CD14-positive monocyte (primary cell): Measurements from ENCODE around the gene SEC16A. TPM values are rescaled to one million over a fixed set of nuclear protein-coding genes. Genes with fewer than 3 reads are reported as not detected.

ENCODE experiments used
- DNase-seq, 3 donors: peaks; one replicate each; pipeline ENCODE4 v3.0.0-alpha.2; 2011 to 2022
- H2AFZ ChIP-seq: 2 replicates; pipeline ENCODE4 v1.6.0; 2012; ENCODE audit warnings: mild to moderate bottlenecking, low read depth, low read length, inconsistent platforms; ENCODE audit not compliant: insufficient read depth, poor library complexity, severe bottlenecking
- H3K27ac ChIP-seq, 2 donors: 1 replicate in 1 of 2; 2 replicates in 1 of 2; pipeline ENCODE4 v1.5.1; 2012 to 2013; ENCODE audit warnings: low read length in 2 of 2, control low read depth in 1 of 2, inconsistent platforms in 1 of 2, low read depth in 1 of 2, mild to moderate bottlenecking in 1 of 2
- H3K27me3 ChIP-seq, 2 donors: one replicate each; pipeline versions ENCODE4 v1.6.0 to v1.6.1; 2011 to 2013; ENCODE audit warnings: low read length in 2 of 2; ENCODE audit not compliant: control insufficient read depth in 2 of 2, insufficient read depth in 2 of 2
- H3K36me3 ChIP-seq, 2 donors: replicated peaks in 1 of 2; 1 replicate in 1 of 2; 2 replicates in 1 of 2; pipeline versions ENCODE4 v1.5.1 to v1.6.1; 2012 to 2013; ENCODE audit warnings: low read length in 2 of 2, control low read depth in 1 of 2, inconsistent platforms in 1 of 2, mild to moderate bottlenecking in 1 of 2; ENCODE audit not compliant: insufficient read depth in 2 of 2, control insufficient read depth in 1 of 2
- H3K4me1 ChIP-seq, 2 donors: 1 replicate in 1 of 2; 2 replicates in 1 of 2; pipeline versions ENCODE4 v1.5.1 to v1.6.1; 2012 to 2013; ENCODE audit warnings: low read length in 2 of 2, control low read depth in 1 of 2, inconsistent platforms in 1 of 2, mild to moderate bottlenecking in 1 of 2, moderate library complexity in 1 of 2; ENCODE audit not compliant: insufficient read depth in 2 of 2, control insufficient read depth in 1 of 2
- H3K4me2 ChIP-seq: replicated peaks from 2 replicates; pipeline ENCODE3; 2012; ENCODE audit warnings: low read length, moderate library complexity, mild to moderate bottlenecking; ENCODE audit not compliant: poor library complexity, severe bottlenecking; ENCODE audit errors: extremely low read depth
- H3K4me3 ChIP-seq, 3 experiments: fragments of 200-600 bp in 1 of 3; sonication (generic) in 1 of 3; replicated peaks in 1 of 3; 1 replicate in 2 of 3; 2 replicates in 1 of 3; pipeline ENCODE4 v1.5.1; 2011 to 2013; ENCODE audit warnings: low read length in 3 of 3, mild to moderate bottlenecking in 3 of 3, control low read depth in 2 of 3, low read depth in 2 of 3, inconsistent platforms in 1 of 3, moderate library complexity in 1 of 3
- H3K79me2 ChIP-seq: 2 replicates; pipeline ENCODE4 v1.6.0; 2012; ENCODE audit warnings: mild to moderate bottlenecking, control low read depth, inconsistent platforms, low read length, moderate library complexity; ENCODE audit not compliant: insufficient read depth
- H3K9ac ChIP-seq: 2 replicates; pipeline ENCODE4 v1.6.0; 2017; ENCODE audit warnings: low read length, mild to moderate bottlenecking; ENCODE audit not compliant: insufficient read depth, poor library complexity, severe bottlenecking
- H3K9me3 ChIP-seq, 2 donors: replicated peaks in 1 of 2; 1 replicate in 1 of 2; 2 replicates in 1 of 2; pipeline versions ENCODE4 v1.5.1 to v1.6.1; 2012 to 2013; ENCODE audit warnings: low read length in 2 of 2, control low read depth in 1 of 2; ENCODE audit not compliant: control insufficient read depth in 1 of 2, insufficient read depth in 1 of 2
- H4K20me1 ChIP-seq: 2 replicates; pipeline ENCODE4 v1.6.0; 2012; ENCODE audit warnings: mild to moderate bottlenecking, low read length, control low read depth, moderate library complexity; ENCODE audit not compliant: insufficient read depth
- H3K27ac Mint-ChIP-seq, 7 donors: one replicate each; pipeline ENCODE4 v1.8.0; 2020; ENCODE audit warnings: mild to moderate bottlenecking in 7 of 7, mixed read lengths in 7 of 7, moderate library complexity in 6 of 7, inconsistent platforms in 2 of 7
- H3K27me3 Mint-ChIP-seq, 3 donors: one replicate each; pipeline ENCODE4 v1.8.0; 2021 to 2022; ENCODE audit warnings: low read depth in 3 of 3, mild to moderate bottlenecking in 3 of 3, mixed read lengths in 3 of 3, moderate library complexity in 3 of 3, inconsistent platforms in 1 of 3
- H3K36me3 Mint-ChIP-seq, 2 donors: one replicate each; pipeline ENCODE4 v1.8.0; 2020; ENCODE audit warnings: mixed read lengths in 2 of 2, inconsistent platforms in 1 of 2, mild to moderate bottlenecking in 1 of 2
- H3K4me1 Mint-ChIP-seq: one replicate; pipeline ENCODE4 v1.8.0; 2020; ENCODE audit warnings: mild to moderate bottlenecking, mixed read lengths
- H3K4me3 Mint-ChIP-seq, 2 donors: one replicate each; pipeline ENCODE4 v1.8.0; 2020; ENCODE audit warnings: mild to moderate bottlenecking in 2 of 2, mixed read lengths in 2 of 2, moderate library complexity in 1 of 2
- H3K9me3 Mint-ChIP-seq, 7 donors: one replicate each; pipeline ENCODE4 v1.8.0; 2020 to 2022; ENCODE audit warnings: mixed read lengths in 7 of 7, mild to moderate bottlenecking in 6 of 7, moderate library complexity in 6 of 7, inconsistent platforms in 2 of 7
- WGBS: methylation state at CpG from one replicate; pipeline ENCODE4 v1.1.5; 2013; ENCODE audit warnings: missing lambda C conversion rate; ENCODE audit not compliant: insufficient coverage; 5-methylcytosine and 5-hydroxymethylcytosine counted together
- intact Hi-C, 2 donors: fragments of 100-400 bp; cut with micrococcal nuclease; formaldehyde crosslinking; loops; one replicate each; pipeline versions ENCODE4 v1.15.0 to v1.15.1; 2023
- polyA minus RNA-seq: library from RNA; depleted of rRNA, polyadenylated mRNA; stranded (reverse); fragments of >200 nt; gene quantifications from 2 replicates; pipeline ENCODE4 v1.2.3, GENCODE V29; 2012
- polyA plus RNA-seq, 3 donors: library from polyadenylated mRNA; depleted of rRNA in 1 of 3; unstranded in 2 of 3; stranded (reverse) in 1 of 3; fragments of 300-500 nt in 2 of 3; fragments of >200 nt in 1 of 3; fragmentation: Illumina TruSeq in 2 of 3; gene quantifications; 1 replicate in 2 of 3; 2 replicates in 1 of 3; pipeline ENCODE4 v1.2.3, GENCODE V29; 2012 to 2021
- total RNA-seq, 12 experiments: library from RNA in 1 of 12; stranded (reverse) in 1 of 12; fragments of 120-200 nt in 1 of 12; gene quantifications; one replicate each; pipeline ENCODE4 v1.2.4 and lab custom pipeline; 2013 to 2026; ENCODE audit warnings: mixed read lengths in 6 of 12, inconsistent platforms in 1 of 12
- TF ChIP-seq, protein P1 (sequence below): fragments of 200-600 bp; IDR thresholded peaks from one replicate; pipeline ENCODE4 v1.8.0; 2022; ENCODE audit warnings: antibody characterized with exemption, mild to moderate bottlenecking

The SEC16A gene, protein sequence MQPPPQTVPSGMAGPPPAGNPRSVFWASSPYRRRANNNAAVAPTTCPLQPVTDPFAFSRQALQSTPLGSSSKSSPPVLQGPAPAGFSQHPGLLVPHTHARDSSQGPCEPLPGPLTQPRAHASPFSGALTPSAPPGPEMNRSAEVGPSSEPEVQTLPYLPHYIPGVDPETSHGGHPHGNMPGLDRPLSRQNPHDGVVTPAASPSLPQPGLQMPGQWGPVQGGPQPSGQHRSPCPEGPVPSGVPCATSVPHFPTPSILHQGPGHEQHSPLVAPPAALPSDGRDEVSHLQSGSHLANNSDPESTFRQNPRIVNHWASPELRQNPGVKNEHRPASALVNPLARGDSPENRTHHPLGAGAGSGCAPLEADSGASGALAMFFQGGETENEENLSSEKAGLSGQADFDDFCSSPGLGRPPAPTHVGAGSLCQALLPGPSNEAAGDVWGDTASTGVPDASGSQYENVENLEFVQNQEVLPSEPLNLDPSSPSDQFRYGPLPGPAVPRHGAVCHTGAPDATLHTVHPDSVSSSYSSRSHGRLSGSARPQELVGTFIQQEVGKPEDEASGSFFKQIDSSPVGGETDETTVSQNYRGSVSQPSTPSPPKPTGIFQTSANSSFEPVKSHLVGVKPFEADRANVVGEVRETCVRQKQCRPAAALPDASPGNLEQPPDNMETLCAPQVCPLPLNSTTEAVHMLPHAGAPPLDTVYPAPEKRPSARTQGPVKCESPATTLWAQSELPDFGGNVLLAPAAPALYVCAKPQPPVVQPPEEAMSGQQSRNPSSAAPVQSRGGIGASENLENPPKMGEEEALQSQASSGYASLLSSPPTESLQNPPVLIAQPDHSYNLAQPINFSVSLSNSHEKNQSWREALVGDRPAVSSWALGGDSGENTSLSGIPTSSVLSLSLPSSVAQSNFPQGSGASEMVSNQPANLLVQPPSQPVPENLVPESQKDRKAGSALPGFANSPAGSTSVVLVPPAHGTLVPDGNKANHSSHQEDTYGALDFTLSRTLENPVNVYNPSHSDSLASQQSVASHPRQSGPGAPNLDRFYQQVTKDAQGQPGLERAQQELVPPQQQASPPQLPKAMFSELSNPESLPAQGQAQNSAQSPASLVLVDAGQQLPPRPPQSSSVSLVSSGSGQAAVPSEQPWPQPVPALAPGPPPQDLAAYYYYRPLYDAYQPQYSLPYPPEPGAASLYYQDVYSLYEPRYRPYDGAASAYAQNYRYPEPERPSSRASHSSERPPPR (N-terminal part only)
- 15.2 TPM for total RNA-seq (2013)
- polyA plus RNA-seq (10 to 100 TPM; 11.1 to 36.8 (median 19.1) TPM), polyA minus RNA-seq (25.1 and 33.6 TPM in 2 replicates), total RNA-seq (lab: John Stamatoyannopoulos, UW) (104 to 269 (median 133) reads per million in 11 experiments)

DNA sequence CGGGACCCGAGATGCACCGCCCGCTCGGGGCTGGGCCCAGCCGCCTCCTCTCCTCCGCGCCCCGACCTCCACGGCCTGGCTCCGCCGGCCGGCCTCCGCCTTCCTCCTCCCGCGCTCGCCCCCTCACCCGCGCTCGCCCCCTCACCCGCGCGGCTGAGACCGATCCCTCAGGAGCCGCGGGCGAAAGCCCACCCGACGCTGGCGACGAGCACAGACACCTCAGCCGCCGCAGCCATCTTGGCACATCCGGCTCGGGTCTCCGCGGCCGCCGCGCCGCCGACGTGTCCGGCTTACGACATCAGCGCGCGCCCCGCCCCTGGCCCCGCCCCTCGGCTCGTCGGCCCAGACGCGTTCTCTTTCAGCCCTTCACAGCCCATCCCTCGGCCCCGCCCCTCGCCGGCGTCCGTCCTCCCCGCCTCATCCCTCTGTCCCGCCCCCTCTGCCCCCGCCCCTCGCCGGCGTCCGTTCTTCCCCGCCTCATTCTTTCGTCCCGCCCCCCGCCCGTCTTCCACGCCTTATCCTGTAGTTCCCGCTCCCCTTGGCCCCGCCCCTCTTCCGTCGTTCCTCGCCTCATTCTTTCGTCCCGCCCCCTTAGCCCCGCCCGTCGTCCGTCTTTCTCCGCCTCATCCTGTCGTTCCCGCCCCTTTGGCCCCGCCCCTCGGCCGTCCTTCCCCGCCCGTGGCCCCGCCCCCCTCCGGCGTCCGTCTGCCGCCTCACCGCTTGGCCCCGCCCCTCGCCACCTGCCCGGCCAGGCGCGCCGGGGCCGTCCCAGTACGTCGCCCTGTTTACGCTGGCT is at the start of gene SEC16A:
Gene SEC16A, minus strand, starts transcription at position 248 of the 796 bp plus-strand sequence. CDS start 5,425 bp downstream, outside the sequence.
- peaks cover 57% of the 10 kb centered on the region for H4K20me1 ChIP-seq
- Mint-ChIP-seq H3K4me3 (peak within 1 kb of the TSS; percentile 92 to 96), H3K36me3 (peaks cover 11 to 23% of the 10 kb centered on the region in 2 donors)

More for the DNA sequence above, at the start of gene SEC16A:
- H3K9ac ChIP-seq = peak within 1 kb of the TSS; percentile 99
- H3K36me3 ChIP-seq = peaks cover 7 to 24% of the 10 kb centered on the region in 2 donors
- peaks cover 48% of the 10 kb centered on the region for H3K79me2 ChIP-seq
- H3K27ac Mint-ChIP-seq = peak within 1 kb of the TSS; percentile 97 to 99 (median 99)
- intact Hi-C loops = loop anchor here in 1 of 2 donors (2.0 to 10.0 kb wide), 3 partner anchors 118 to 308 kb away; partner anchors contain the start of genes DNLZ and TMEM141
- peak within 1 kb of the TSS; percentile 75 to 93 (median 92) for H3K4me3 ChIP-seq
- peaks cover 26 to 39% of the 10 kb centered on the region in 2 donors for H3K4me1 ChIP-seq
- H3K27me3 Mint-ChIP-seq = peaks cover 0 to 7% (median 6%) of the 10 kb centered on the region in 3 donors
- no peaks in the 10 kb centered on the region for H3K9me3 ChIP-seq
- TF ChIP-seq, protein P1, sequence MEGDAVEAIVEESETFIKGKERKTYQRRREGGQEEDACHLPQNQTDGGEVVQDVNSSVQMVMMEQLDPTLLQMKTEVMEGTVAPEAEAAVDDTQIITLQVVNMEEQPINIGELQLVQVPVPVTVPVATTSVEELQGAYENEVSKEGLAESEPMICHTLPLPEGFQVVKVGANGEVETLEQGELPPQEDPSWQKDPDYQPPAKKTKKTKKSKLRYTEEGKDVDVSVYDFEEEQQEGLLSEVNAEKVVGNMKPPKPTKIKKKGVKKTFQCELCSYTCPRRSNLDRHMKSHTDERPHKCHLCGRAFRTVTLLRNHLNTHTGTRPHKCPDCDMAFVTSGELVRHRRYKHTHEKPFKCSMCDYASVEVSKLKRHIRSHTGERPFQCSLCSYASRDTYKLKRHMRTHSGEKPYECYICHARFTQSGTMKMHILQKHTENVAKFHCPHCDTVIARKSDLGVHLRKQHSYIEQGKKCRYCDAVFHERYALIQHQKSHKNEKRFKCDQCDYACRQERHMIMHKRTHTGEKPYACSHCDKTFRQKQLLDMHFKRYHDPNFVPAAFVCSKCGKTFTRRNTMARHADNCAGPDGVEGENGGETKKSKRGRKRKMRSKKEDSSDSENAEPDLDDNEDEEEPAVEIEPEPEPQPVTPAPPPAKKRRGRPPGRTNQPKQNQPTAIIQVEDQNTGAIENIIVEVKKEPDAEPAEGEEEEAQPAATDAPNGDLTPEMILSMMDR = no peak
- H3K27me3 ChIP-seq = peaks cover 0 to 2% of the 10 kb centered on the region in 2 donors
- DNase-seq = peak; percentile 96 to 99 (median 99)
- H3K9me3 Mint-ChIP-seq = no peaks in the 10 kb centered on the region
- H3K27ac ChIP-seq = peak within 1 kb of the TSS; percentile 98
- under 1% methylated on average over 76 of the region's 109 CpGs for WGBS
- peak within 1 kb of the TSS; percentile 88 for H3K4me2 ChIP-seq
- H2AFZ ChIP-seq = peak within 1 kb of the TSS; percentile 54
- H3K4me1 Mint-ChIP-seq = peaks cover 15% of the 10 kb centered on the region
